ENCODE data around the gene DPY19L1.
"Not testable (repeated sequence)": the region's sequence is repeated elsewhere in the genome, so short reads cannot be mapped to it uniquely, and the experiment has no call there.

- not testable (repeated sequence) for TF ChIP-seq CTCF (IDR thresholded peaks at IDR 0.05); POLR2AphosphoS5 (IDR thresholded peaks at IDR 0.05); EP300 (IDR thresholded peaks at IDR 0.05); POLR2A (IDR thresholded peaks at IDR 0.05; ENCODE audit: low read depth)
Observed at GRCh38 chr7:34967818-34968217, 69.5 kb downstream of the DPY19L1 start.

All from esophagus muscularis mucosa (tissue), 4 donors.